MM.1S (cell line): ENCODE results near the gene HAND1.

Experiments used
- CTCF ChIP-seq: fragments of 300-600 bp; sonication (generic); IDR thresholded peaks from 2 replicates; pipeline ENCODE4 v1.5.1; 2016; ENCODE audit warnings: antibody characterized with exemption, low read length, mixed read lengths
- EZH2phosphoT487 ChIP-seq: fragments of 300-600 bp; sonication (generic); IDR thresholded peaks from 2 replicates; pipeline ENCODE4 v1.6.1; 2018; ENCODE audit warnings: antibody characterized with exemption, low read length

GRCh38 chr5:154479160-154479943 lies 1.3 kb upstream of the HAND1 start:
- TF ChIP-seq CTCF, result no peak
- TF ChIP-seq EZH2phosphoT487, result no peak
